Osteocyte (in vitro differentiated cells): ENCODE data around the gene SERINC3. TPM values are rescaled to one million over a fixed set of nuclear protein-coding genes. Genes with fewer than 3 reads are reported as not detected.

Experiments used
- DNase-seq: peaks from one replicate; pipeline ENCODE4 v3.0.0; 2021; ENCODE audit warnings: mixed read lengths; ENCODE audit not compliant: unreplicated experiment; ENCODE audit errors: extremely low spot score
- H3K27ac Mint-ChIP-seq: one replicate; pipeline ENCODE4 v1.8.0; 2021; ENCODE audit warnings: mild to moderate bottlenecking, mixed read lengths; ENCODE audit not compliant: unreplicated experiment
- H3K27me3 Mint-ChIP-seq: one replicate; pipeline ENCODE4 v1.8.0; 2021; ENCODE audit warnings: mixed read lengths; ENCODE audit not compliant: unreplicated experiment
- H3K36me3 Mint-ChIP-seq: one replicate; pipeline ENCODE4 v1.8.0; 2021; ENCODE audit warnings: mixed read lengths; ENCODE audit not compliant: unreplicated experiment
- H3K4me1 Mint-ChIP-seq: one replicate; pipeline ENCODE4 v1.8.0; 2021; ENCODE audit warnings: mixed read lengths; ENCODE audit not compliant: unreplicated experiment
- H3K4me3 Mint-ChIP-seq: one replicate; pipeline ENCODE4 v1.8.0; 2021; ENCODE audit warnings: mild to moderate bottlenecking, moderate library complexity, mixed read lengths; ENCODE audit not compliant: unreplicated experiment
- H3K9me3 Mint-ChIP-seq: one replicate; pipeline ENCODE4 v1.8.0; 2021; ENCODE audit warnings: mixed read lengths; ENCODE audit not compliant: unreplicated experiment
- CTCF ChIP-seq: fragments of 200-600 bp; sonication (generic); IDR thresholded peaks from 2 replicates; pipeline ENCODE4 v1.5.0; 2021; ENCODE audit warnings: antibody characterized with exemption, mild to moderate bottlenecking, moderate library complexity
- total RNA-seq: library from RNA; stranded (reverse); gene quantifications from 2 replicates; pipeline ENCODE4 v1.2.1, GENCODE V29; 2021

Gene SERINC3
- total RNA-seq, 1 donor from 2014 or later = 121 TPM

GRCh38 chr20:44497761-44498160, 24.1 kb downstream of the SERINC3 start:
- peak overlapping the region; percentile 59 for H3K27ac Mint-ChIP-seq
- no peaks in the 10 kb centered on the region for H3K9me3 Mint-ChIP-seq
- no peak for DNase-seq
- H3K36me3 Mint-ChIP-seq = peaks cover 50% of the 10 kb centered on the region
- no peak for TF ChIP-seq CTCF
- H3K4me1 Mint-ChIP-seq = peaks cover 41% of the 10 kb centered on the region
- H3K27me3 Mint-ChIP-seq = no peaks in the 10 kb centered on the region
- H3K4me3 Mint-ChIP-seq = no peak overlapping the region

GRCh38 chr20:44496976-44497375, 24.9 kb downstream of the SERINC3 start:
- H3K4me1 Mint-ChIP-seq = peaks cover 49% of the 10 kb centered on the region
- no peak for DNase-seq

GRCh38 chr20:44495802-44496481, 25.9 kb downstream of the SERINC3 start:
- no peak for TF ChIP-seq CTCF
- Mint-ChIP-seq H3K9me3 (no peaks in the 10 kb centered on the region), H3K27ac (peak overlapping the region; percentile 94), H3K4me1 (peaks cover 59% of the 10 kb centered on the region), H3K27me3 (no peaks in the 10 kb centered on the region), H3K36me3 (peaks cover 46% of the 10 kb centered on the region), H3K4me3 (no peak overlapping the region)
- no peak for DNase-seq

More at GRCh38 chr20:44496976-44497375, 24.9 kb downstream of the SERINC3 start:
- no peaks in the 10 kb centered on the region for H3K27me3 Mint-ChIP-seq
- no peak for TF ChIP-seq CTCF
- H3K4me3 Mint-ChIP-seq = no peak overlapping the region
- peak overlapping the region; percentile 94 for H3K27ac Mint-ChIP-seq
- no peaks in the 10 kb centered on the region for H3K9me3 Mint-ChIP-seq
- peaks cover 50% of the 10 kb centered on the region for H3K36me3 Mint-ChIP-seq

- Mint-ChIP-seq H3K27ac (peak overlapping the region; percentile 94), H3K4me3 (no peak overlapping the region), H3K4me1 (peaks cover 59% of the 10 kb centered on the region), H3K36me3 (peaks cover 41% of the 10 kb centered on the region), H3K9me3 (no peaks in the 10 kb centered on the region), H3K27me3 (no peaks in the 10 kb centered on the region)
- no peak for TF ChIP-seq CTCF
- no peak for DNase-seq
Measured at GRCh38 chr20:44495257-44495656, 26.6 kb downstream of the SERINC3 start.

GRCh38 chr20:44494681-44495080, 27.2 kb downstream of the SERINC3 start:
- peaks cover 40% of the 10 kb centered on the region for H3K36me3 Mint-ChIP-seq
- H3K4me1 Mint-ChIP-seq = peaks cover 59% of the 10 kb centered on the region
- H3K9me3 Mint-ChIP-seq = no peaks in the 10 kb centered on the region
- H3K4me3 Mint-ChIP-seq = no peak overlapping the region
- DNase-seq = no peak
- no peaks in the 10 kb centered on the region for H3K27me3 Mint-ChIP-seq
- H3K27ac Mint-ChIP-seq = peak overlapping the region; percentile 94
- no peak for TF ChIP-seq CTCF
